GM18870 (cell line): ENCODE data around the gene TRIM65.
A peak's percentile ranks its signal among the peaks of the same experiment; 100 is the strongest.

Experiments used
- ATAC-seq: cut with Tn5 transposase; IDR thresholded peaks from one replicate; pipeline ENCODE4 v1.9.1; 2021; ENCODE audit warnings: moderate library complexity; ENCODE audit not compliant: unreplicated experiment

Gene TRIM65

DNA sequence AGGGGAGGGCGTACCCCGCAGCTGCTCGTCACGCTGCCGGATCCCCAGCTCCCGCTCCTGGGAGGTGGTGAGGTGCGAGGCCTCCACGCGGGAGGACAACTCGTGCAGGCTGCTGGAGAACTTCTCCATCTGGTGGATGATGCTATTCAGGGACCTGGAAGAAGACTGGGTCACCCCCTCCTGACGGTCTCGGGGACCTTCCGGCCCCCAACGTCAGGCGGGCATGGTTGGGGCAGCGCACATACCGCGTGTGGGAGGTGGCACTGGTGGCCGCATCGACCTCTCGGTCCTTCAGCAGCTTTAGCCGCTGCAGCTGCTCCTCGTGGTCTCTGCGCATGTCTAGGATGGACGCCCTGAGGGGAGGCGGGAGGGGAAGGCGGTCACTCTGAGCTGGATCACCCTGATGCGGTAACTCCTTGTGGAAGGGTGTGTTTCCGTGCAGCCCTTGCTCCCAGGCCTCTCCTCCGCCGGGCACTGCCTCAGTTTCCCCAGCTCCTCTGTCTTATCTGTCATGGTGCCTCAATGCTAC is 21.2 kb upstream of the TRIM65 start:
- no peak for ATAC-seq

DNA sequence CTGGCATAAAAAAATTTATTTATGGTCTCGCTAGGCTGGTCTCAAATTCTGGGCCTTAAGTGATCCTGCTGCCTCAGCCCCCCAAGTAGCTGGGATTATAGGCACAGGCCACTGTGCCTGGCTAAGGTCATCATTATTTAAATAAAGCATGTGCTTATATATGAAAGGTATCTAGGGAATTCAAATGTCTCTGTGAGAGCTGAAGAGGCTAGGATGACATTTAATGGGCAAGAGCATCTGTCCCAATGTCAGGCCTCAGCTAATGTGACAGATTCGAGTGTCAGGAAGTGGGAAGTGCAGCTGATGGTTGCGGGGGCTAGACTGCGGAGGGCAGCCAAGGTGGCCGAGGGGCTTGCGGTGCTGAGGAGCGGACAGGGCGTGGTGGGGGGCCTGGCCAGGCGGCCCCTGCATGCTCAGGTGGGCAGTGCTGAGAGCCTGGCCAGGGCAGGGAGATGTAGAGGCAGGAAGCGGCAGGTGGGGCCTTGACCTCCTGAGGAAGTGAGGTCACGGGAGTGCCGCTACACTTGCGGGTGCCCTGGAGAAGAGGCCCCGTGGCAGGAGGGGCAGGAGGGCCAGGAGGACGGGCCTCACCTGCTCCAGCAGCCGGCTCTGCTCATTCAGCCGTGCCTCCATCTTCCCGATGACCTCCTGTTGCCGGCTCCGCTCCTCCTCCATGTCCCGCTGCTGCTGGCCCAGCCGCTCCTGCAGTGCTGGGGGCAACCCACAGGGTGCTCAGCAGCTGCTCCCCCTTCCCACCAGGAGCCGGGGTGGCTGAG is 20.6 kb upstream of the TRIM65 start:
- ATAC-seq: no peak

DNA sequence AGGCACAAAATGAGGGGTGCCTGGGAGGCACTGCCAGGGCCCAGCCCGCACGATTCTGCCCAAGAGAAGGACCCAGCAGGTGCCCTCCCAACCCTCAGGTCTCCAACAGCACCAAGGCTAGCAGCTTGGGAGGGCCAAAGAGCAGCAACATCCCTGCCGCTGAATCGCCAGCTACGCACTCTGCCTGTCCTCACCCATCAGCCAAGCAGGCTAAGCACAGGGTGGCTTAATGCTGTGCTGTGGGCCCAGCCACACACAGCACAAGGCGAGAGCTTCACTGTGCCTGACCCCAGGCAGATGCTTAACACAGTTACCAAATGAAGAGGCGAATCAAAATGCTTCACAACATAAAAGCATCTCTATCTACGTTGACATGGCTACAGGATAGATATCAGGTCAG is 18.5 kb upstream of the TRIM65 start:
- ATAC-seq: no peak

DNA sequence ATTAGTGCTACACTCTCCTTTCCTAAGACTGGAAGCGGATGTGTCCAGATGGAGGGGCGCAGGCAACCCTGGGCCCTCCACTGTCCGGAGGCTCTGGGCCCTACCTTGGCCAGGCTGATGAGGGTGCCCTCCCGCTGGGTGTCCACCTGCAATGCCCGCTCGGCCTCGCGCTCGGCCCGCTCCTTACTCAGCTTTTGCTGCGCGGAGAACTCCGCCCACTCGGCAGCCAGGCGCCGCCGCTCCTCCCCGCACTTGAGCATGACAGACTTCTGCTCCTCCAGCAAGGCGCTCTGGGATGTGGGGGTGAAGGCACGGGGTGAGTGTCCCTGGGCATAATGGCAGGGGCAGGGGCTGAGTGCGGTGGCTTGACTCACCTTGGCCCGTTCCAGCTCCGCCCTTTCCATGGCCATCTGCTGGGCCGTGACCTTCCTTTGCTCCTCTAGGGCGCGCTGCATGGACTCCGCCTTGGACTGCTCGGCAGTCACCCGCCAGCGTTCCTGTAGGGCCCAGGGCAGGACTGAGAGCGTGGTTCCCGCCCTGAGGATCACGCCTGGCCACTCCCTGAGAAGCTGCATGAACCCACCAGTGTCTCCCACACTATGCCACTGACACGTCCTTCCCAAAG is 18.0 kb upstream of the TRIM65 start:
- ATAC-seq: no peak

DNA sequence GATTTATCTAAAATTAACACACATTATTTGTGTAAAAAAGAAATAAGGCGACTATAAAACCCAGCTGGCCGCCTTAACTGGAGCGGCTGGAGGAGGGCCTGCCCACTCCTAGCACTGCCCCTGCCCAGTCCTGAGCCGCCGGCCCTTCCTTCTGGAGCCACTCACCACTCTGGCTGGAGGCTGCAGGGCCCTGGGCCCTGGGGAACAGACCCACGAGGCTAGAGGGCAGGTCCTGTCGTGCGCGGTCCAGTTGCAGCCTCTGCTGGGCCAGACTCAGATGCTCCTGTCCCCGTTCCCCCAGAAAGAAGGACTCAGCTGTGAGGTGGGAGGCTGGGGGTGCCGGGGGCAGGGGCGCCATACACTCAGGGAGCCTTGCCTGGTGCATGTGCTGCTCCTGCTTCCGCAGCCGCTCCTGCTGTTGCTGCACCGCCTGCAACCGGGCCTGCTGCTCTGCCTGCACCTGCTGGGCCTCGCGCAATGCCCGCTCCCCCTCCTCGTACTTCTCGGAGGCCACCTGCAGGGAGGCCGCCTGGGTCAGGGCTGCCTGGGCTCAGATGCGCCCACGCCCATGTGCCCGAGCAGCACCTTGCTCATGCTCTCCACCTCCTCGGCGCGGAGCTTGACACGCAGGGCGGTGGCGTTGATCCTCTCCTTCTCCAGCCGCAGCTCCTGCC is 16.9 kb upstream of the TRIM65 start:
- no peak for ATAC-seq

DNA sequence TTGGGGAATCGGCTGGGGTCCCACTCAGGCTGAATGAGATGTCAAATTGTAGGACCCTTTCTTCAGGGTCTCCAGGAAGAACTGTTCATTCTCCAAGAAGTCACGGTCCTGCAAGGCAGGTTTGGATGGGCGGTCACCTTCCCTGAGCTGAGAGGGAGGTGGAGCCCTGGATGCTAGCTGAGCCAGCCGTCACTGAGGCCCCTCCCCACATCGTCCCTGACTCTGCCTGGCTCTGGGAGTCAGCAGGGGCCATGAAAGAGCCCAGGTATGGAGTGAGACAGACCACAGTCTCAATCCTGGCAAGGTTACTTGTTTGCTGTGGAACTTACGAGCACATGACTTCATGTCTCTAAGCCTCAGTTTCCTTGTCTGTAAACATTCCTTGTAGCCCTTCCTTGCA is 13.9 kb upstream of the TRIM65 start:
- ATAC-seq: no peak

DNA sequence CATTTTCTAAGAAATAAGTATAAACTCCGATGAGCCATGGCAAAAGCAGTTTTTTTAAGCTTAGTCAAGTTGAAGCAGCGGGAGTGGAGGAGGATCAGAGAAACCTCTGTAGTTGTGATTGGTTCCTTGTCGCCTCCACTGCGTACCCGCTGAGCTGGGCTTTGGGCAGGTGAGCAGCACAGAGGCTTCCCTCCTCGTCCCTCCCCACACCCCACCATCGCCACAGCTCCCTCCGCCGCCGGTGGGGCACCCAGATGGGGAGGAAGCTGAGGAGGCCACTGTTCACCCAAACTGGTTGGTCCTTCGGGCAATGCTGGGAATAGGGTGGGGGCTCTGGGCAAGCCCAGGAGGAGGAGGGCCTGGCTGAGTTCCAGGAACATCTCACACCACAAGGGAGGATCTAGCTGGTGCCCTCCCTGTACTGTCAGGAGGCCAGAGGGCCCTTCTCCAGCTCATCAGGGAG is 13.1 kb upstream of the TRIM65 start:
- no peak for ATAC-seq

DNA sequence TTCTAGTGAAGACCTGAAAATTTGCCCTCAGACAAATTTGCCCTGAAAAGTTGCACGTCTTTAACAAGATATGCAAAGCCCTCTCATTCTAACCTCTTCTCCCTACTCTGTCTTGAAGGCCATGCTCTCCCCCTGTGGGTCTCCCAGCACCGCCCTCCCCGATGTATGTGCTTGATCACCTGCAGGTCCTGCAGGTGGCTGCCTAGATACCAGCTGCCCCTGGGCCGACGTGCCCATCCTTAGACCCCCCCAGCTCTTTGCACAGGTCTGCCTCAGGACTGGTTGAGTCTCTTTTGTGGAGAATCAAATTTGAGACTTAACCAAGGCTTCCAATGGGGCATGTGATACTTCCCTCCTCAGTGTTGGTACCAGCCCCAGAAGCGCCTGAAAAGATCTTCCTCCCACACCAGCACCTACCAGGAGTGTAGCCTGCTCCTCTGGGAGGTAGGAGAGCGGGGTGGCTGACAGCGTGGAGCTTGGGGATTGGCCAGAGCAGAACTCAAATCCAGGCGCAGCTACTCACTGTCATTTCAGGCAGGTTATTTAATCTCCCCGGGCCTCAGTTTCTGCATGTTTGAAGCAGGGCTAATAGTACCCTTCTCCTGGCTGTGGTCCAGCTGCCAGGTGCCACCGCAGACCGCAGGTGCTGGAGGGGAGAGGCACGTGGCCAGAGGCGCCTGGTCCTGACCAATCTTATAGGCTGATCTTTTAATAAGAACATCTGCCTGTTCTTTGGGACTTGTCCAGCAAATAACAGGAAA is 12.5 kb upstream of the TRIM65 start:
- ATAC-seq: no peak

DNA sequence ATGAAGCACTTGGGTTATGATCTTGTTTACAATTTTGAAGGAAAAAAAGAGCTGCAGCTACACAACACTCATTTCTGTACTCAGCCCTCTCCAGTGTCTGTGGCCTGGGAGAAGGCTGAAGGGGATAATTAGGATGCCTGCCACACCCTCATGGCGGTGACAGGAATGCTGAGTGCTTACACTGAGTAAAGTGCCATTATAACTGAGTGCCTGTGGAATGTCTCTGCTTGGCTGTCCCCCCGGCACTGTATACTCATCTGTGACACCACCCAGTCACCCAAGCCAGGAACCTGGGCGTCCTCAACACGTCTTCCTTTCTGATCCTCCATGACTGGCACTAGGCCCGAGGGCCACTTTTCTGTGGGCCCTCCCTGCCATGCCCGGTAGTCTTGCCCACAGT is 11.4 kb upstream of the TRIM65 start:
- no peak for ATAC-seq

DNA sequence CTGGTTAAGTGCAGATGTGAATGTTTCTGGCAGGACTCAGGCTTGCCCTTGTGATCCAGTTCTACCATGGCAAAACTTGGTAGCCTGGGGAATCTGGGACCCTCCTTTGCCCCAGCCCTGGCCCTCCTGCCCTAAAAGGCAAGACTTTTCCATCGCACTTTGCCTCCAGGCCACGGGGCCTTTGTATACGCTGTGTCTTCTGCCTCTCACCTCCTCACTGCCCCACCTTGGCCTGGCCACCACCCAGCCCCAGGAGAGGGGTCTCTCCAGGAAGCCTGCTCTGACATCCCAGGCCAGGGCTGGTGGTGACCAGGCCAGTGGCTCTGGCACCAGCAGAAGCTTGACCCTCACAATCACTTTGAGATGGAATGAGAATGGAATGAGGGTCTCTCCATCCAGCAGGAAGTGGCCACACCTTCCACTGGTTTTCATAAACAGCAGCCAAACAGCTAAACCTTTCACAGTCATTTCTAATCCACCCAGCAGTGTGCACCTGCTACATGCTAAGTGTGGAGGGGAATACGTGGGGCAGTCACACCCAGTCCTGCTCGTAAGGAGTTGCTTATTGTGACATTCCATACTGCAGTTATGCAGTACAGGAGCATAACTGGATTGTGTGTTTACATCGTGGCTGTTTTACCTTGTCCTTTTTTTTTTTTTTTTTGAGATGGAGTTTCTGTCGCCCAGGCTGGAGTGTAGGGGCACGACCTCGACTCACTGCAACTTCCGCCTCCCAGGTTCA is 9.6 kb upstream of the TRIM65 start:
- ATAC-seq: no peak

DNA sequence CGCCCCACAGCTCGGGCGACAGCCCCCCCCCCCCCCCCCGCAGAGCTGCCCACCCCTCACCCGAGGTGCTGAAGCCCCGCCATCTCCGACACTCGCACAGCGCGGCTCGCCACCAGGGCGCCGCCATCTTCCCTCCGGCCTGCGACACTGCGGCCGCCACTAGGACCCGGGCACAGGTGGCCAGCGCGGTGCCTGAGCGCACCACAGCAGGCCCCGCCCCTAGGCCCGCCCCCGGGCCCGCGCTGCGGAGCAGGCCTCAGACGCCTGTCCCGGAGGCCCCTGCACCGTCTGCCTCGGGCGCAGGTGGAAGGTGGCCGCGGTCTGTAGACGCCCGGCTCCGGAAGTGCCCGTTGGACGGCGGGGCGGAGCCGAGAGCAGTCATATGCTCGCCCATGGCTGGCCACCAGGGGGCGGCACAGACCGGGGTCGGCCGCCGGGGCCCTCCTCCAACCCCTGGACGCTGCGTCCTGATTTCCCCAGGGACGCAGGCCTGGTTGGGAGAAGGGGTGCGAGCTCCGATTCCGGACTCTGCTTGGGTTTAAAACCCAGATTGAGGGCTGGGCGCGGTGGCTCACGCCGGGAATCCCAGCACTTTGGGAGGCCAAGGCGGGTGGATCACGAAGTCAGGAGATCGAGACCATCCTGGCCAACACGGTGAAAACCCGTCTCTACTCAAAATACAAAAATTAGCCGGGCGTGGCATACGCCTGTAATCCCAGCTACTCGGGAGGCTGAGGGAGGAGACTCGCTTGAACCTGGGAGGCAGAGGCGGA is 8.2 kb upstream of the TRIM65 start, which contains the start of gene MRPL38:
TSS of gene MRPL38 (minus strand) at position 136 of the 773 bp plus-strand sequence. CDS start at position 127, 9 bp downstream.
- peak; percentile 62 for ATAC-seq

DNA sequence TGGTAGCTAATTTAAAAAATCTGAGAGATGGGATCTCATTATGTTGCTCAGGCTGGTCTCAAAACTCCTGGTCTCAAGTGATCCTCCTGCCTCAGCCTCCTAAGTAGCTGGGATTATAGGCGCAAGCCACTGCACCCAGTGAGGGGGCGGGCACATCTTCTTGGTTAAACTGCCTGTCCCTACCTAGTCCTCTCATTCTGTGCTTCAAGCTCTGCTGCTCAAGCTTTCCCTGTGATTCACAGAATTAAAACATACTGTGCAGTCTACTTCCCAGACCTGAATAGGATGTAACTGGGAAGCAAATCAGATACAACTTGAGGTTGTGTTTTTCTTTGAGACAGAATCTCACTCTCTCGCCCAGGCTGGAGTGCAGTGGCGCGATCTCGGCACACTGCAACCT is 5.7 kb upstream of the TRIM65 start:
- no peak for ATAC-seq

DNA sequence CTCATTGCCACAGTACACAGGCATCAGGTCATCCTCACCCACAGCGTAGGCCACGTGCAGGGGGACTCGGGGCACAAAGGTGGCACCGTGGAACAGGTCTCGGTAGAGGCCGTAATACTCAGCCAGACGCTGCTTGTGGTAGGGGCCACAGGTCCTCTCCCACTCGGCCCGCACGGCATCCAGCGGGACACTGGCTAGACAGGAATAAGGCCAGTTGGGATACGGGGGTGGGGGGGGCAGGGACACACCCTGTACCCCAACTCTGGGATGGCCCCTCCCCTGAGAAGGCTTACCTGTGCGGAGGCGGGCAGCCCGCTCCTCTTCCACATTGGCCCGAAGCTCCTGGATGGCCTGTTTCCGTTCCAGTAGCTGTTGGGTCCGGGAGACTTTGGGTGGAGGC is 5.0 kb upstream of the TRIM65 start:
- no peak for ATAC-seq

DNA sequence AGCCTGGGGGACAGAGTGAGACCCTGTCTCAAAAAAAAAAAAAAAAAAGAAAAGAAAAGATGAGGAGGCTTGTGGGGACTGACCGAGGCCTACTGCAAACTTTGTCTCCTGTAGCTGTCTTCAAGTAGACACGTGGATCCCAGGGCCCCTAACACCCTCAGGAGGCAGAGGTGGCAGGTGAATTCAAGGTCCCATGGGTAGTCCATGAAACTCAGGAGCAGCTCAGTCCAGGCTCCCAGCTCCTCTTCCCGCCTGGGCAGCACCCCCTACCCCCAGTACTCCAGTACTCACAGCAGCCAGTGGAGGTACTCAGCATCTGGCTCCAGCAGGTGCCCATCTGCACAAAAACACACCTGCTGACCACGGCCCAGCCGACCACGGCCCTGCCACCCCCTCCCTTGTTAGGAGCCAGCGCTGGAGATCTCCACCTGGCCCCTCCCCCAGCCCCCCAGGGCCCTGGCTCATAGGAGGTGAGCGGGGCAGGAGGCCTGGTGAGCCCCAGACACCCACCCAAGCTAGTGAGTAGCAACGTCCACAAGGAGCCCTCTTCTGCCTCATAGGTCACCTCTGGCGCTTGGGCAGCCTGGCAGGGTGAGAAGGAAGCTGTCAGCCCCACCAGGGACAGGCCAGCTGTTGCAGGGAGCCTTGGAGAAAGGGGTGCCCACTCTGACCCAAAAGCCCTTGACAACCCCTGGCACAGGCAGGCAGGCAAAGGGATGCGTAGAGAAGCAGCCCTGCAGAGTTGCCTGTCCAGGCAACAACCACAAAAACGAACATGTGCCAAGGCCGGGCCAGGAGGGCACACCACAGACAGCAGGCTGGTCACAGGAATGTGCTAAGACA is 4.2 kb upstream of the TRIM65 start:
- ATAC-seq: no peak

DNA sequence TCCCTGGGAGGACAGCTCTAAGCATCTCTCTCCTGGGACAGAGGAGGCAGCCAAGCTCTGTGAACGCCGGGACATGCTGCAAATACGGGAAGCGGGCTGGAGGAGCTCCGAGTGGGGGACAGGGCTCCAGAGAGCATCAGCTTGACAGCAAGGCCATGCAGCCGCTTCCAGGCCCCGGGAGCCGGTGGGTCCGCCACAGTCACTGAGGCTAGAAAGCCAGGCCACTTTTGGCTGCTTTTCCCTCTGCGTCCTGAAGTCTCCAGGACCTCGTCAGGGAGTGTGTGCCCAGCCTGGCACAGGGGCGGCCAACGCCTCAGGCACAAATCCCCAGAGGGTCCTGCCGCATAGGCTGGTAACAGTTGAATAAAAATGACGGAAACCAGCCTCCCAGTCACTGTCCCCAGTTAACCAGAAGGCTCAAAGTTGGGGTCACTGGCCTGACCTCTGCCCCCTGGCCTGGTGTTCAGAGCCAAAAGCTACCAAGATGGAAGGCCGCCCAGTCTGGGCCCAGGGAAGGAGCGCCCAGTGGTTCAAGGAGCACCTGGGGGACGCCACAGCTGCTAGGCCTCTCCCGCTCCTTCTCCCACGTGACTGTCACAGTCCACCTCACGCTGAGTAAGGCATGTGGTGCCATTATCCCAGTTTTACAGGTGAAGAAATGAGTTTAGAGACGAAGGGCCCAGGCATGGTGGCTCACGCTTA is 3.2 kb upstream of the TRIM65 start:
- no peak for ATAC-seq

DNA sequence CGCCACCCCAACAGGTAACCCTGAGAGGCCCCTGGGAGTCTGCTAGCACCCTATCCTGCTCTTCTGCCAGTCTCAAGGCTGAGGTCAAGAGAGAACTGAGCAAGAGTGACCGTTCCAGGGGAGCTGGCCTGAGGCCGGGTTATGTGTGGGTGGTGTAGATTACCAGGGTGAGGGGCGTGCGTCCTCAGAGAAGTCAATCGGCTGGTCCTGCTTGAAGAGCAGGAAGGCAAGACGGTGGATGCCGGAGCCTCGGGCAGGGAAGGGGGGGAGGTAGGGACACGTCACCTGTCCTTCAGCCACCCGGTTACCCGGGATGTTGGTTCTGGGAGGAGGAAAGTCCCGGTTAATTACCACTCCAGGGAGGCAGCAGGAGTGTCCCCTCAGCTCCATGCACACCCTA is 2.6 kb upstream of the TRIM65 start:
- no peak for ATAC-seq

DNA sequence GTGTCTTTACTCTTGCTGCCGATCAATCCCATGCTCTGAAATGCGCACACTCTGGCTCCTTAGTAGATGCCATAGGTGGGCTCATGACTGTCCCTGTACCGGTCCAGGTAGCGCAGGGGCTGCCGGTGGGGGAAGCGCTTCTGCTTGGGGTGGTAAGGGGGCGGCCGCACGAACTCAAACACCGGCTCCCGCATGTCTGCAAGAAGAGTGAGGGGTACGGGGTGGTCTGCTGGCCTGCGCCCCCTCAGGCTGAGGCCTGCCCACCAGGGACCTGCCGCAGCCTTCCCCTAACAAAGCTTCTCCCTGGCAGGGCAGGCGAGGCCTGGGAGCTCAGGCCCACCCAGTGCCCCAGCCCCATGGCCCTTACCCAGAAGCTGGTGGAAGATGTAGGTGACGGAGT is 2.0 kb upstream of the TRIM65 start:
- ATAC-seq: no peak

DNA sequence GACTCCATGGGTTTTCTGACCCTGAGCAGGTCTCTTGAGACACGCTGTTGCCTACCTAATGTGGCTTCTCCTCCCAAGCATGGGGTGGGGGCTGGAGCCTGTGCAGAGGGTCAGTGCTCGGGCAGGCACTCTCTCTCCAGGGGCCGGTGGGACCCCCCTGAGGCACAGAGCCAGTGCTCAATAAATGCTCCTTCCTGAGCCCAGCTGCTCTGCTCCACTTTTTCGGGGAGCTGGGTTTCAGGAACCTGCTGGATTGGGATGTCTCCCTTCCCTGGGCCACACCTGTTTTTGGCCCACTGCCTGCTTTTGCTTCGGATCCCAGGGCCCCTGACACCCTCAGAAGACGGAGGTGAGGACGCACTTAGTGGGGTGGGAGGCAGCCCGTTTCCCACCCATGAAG is 1.3 kb upstream of the TRIM65 start:
- ATAC-seq: no peak
